GM12878 (cell line): Measurements from ENCODE around the gene NOVA2. TPM values are rescaled to one million over a fixed set of nuclear protein-coding genes. Genes with fewer than 3 reads are reported as not detected.

ENCODE experiments used
- ATAC-seq: fragments of 200-7000 bp; cut with Tn5 transposase; 3 replicates; pipeline ENCODE4 v1.9.1; 2020; ENCODE audit warnings: mild to moderate bottlenecking, moderate library complexity
- BruUV-seq: library from RNA; stranded (reverse); fragments of 400-500 nt; replicated peaks from 2 replicates; lab custom pipeline; 2021; lab: Mats Ljungman, UMichigan
- CTCF ChIA-PET: fragments of 300-600 bp; sonication (Branson Sonifier 250); formaldehyde crosslinking; extraction: SDS; loops from one replicate; lab custom pipeline; 2021; ENCODE audit warnings: inconsistent platforms; lab: Yijun Ruan, JAX
- POLR2A ChIA-PET: fragments of 350-600 bp; formaldehyde crosslinking; extraction: SDS; loops from one replicate; lab custom pipeline; 2021; ENCODE audit warnings: inconsistent platforms; lab: Charles Lee
- RAD21 ChIA-PET: fragments of 300-600 bp; sonication (Branson Sonifier 250); formaldehyde crosslinking; loops from one replicate; lab custom pipeline; 2023; ENCODE audit warnings: antibody characterized with exemption; ENCODE audit not compliant: unreplicated experiment; lab: Charles Lee
- SMC1A ChIA-PET: fragments of 300-600 bp; sonication (Branson Sonifier 250); formaldehyde crosslinking; loops from one replicate; lab custom pipeline; 2023; ENCODE audit not compliant: unreplicated experiment, uncharacterized antibody; lab: Charles Lee
- DNase-seq: peaks from one replicate; pipeline ENCODE4 v3.0.0-alpha.2; 2011; ENCODE audit warnings: low read depth, low spot score
- FAIRE-seq: peaks from 3 replicates; lab custom pipeline; 2011; peaks lifted over from hg19 to GRCh38; lab: Jason Lieb, UNC
- H2AFZ ChIP-seq: 2 replicates; pipeline ENCODE4 v1.6.0; 2011; ENCODE audit warnings: low read depth, low read length, control low read depth; ENCODE audit not compliant: control insufficient read depth
- H3K27ac ChIP-seq: 2 replicates; pipeline ENCODE4 v1.5.1; 2011; ENCODE audit warnings: control low read depth; ENCODE audit not compliant: control insufficient read depth, insufficient read depth
- H3K27me3 ChIP-seq, 2 experiments: replicated peaks in 1 of 2; 2 replicates each; pipeline versions ENCODE4 v1.6.0 to v1.6.1; 2011; ENCODE audit warnings: low read length in 1 of 2; ENCODE audit not compliant: control insufficient read depth in 2 of 2, insufficient read depth in 2 of 2
- H3K36me3 ChIP-seq, 2 experiments: 2 replicates each; pipeline ENCODE4 v1.5.1; 2011; ENCODE audit warnings: low read length in 1 of 2; ENCODE audit not compliant: control insufficient read depth in 2 of 2, insufficient read depth in 2 of 2
- H3K4me1 ChIP-seq: 2 replicates; pipeline ENCODE4 v1.6.1; 2011; ENCODE audit warnings: mild to moderate bottlenecking, low read length, moderate library complexity, mixed read lengths; ENCODE audit not compliant: control insufficient read depth, insufficient read depth
- H3K4me2 ChIP-seq: 2 replicates; pipeline ENCODE4 v1.6.0; 2011; ENCODE audit warnings: control low read depth; ENCODE audit not compliant: control insufficient read depth, insufficient read depth
- H3K4me3 ChIP-seq: fragments of 200-600 bp; sonication (generic); 2 replicates; pipeline ENCODE4 v1.5.1; 2016
- H3K79me2 ChIP-seq: 2 replicates; pipeline ENCODE4 v1.6.0; 2011; ENCODE audit warnings: low read length; ENCODE audit not compliant: control insufficient read depth, insufficient read depth
- H3K9ac ChIP-seq: 2 replicates; pipeline ENCODE4 v1.8.0; 2011; ENCODE audit warnings: low read length, control low read depth, mixed read lengths; ENCODE audit not compliant: control insufficient read depth, insufficient read depth
- H3K9me3 ChIP-seq: replicated peaks from 3 replicates; pipeline ENCODE4 v1.5.1; 2011; ENCODE audit warnings: mild to moderate bottlenecking, low read length; ENCODE audit not compliant: control insufficient read depth, insufficient read depth
- H4K20me1 ChIP-seq: 2 replicates; pipeline ENCODE4 v1.6.0; 2011; ENCODE audit not compliant: control insufficient read depth, insufficient read depth
- ZNF24 ChIP-seq: fragments of 450-650 bp; IDR thresholded peaks from 2 replicates; pipeline ENCODE4 v1.6.1; 2017; ENCODE audit warnings: antibody characterized with exemption, mild to moderate bottlenecking
- ZSCAN29 ChIP-seq: fragments of 450-650 bp; IDR thresholded peaks from 2 replicates; pipeline ENCODE4 v1.6.1; 2017; ENCODE audit warnings: mild to moderate bottlenecking, moderate library complexity
- WGBS: methylation state at CpG from one replicate; pipeline ENCODE4 v1.1.6; 2016; ENCODE audit warnings: low lambda C conversion rate; ENCODE audit not compliant: insufficient replicate concordance, insufficient coverage; ENCODE audit errors: missing lambda C conversion rate; 5-methylcytosine and 5-hydroxymethylcytosine counted together
- in situ Hi-C: fragments of 300-500 bp; cut with MboI; formaldehyde crosslinking; loops from 9 replicates; pipeline ENCODE4 v1.14.3; 2018; ENCODE audit warnings: mixed read lengths
- intact Hi-C: fragments of 100-400 bp; cut with micrococcal nuclease; formaldehyde crosslinking; loops from one replicate; pipeline ENCODE4 v1.14.2; 2022; ENCODE audit not compliant: unreplicated experiment
- polyA plus RNA-seq, 11 experiments: library from polyadenylated mRNA; depleted of rRNA in 4 of 11; unstranded in 6 of 11; stranded (reverse) in 5 of 11; fragments of >200 nt; fragmentation: Nextera tagmentation in 4 of 11; fragmentation: Illumina TruSeq in 1 of 11; extraction: Ambion mirVana in 4 of 11; extraction: Trizol in 1 of 11; gene quantifications; 1 replicate in 1 of 11; 2 replicates in 10 of 11; pipeline versions ENCODE4 v1.2.1 to v1.2.3, GENCODE V29; 2011 to 2016; ENCODE audit warnings: inconsistent platforms in 2 of 11, missing spikeins in 2 of 11, low read depth in 1 of 11
- total RNA-seq, 4 experiments: library from RNA; depleted of rRNA in 3 of 4; stranded (reverse); fragments of >200 nt in 3 of 4; fragmentation: Illumina TruSeq in 1 of 4; extraction: Trizol in 1 of 4; gene quantifications; 2 replicates each; pipeline versions ENCODE4 v1.2.1 to v1.2.3, GENCODE V29; 2013 to 2021
- TF ChIP-seq, protein P1 (sequence below): fragments of 450-650 bp; IDR thresholded peaks from 2 replicates; pipeline ENCODE4 v1.6.1; 2018; ENCODE audit warnings: borderline replicate concordance, mild to moderate bottlenecking; ENCODE audit not compliant: partially characterized antibody

Gene NOVA2
- total and polyA plus RNA-seq, 10 of the 15 experiments (the other 5 are each of a cell fraction or from before 2014, with no cell fraction given) = under 0.01 to 0.44 (median 0.03) TPM; not detected in 4

GRCh38 chr19:45933759-45934158 is 39.9 kb downstream of the NOVA2 start (continued):
- TF ChIP-seq, protein P1, sequence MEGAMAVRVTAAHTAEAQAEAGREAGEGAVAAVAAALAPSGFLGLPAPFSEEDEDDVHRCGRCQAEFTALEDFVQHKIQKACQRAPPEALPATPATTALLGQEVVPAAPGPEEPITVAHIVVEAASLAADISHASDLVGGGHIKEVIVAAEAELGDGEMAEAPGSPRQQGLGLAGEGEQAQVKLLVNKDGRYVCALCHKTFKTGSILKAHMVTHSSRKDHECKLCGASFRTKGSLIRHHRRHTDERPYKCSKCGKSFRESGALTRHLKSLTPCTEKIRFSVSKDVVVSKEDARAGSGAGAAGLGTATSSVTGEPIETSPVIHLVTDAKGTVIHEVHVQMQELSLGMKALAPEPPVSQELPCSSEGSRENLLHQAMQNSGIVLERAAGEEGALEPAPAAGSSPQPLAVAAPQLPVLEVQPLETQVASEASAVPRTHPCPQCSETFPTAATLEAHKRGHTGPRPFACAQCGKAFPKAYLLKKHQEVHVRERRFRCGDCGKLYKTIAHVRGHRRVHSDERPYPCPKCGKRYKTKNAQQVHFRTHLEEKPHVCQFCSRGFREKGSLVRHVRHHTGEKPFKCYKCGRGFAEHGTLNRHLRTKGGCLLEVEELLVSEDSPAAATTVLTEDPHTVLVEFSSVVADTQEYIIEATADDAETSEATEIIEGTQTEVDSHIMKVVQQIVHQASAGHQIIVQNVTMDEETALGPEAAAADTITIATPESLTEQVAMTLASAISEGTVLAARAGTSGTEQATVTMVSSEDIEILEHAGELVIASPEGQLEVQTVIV = no peak

- no peak for DNase-seq
- Histone ChIP-seq H3K4me3 (no peak overlapping the region), H3K27ac (no peak overlapping the region), H3K4me1 (no peaks in the 10 kb centered on the region; the same call in 1 of the 2 replicates), H2AFZ (no peak overlapping the region), H3K9me3 (no peaks in the 10 kb centered on the region), H3K79me2 (no peaks in the 10 kb centered on the region), H3K9ac (no peak overlapping the region), H3K27me3 (no peaks in the 10 kb centered on the region), H3K36me3 (no peaks in the 10 kb centered on the region), H4K20me1 (no peaks in the 10 kb centered on the region), H3K4me2 (no peak overlapping the region)
- CTCF ChIA-PET = no interaction called here
- no TSS peak for BruUV-seq
- intact Hi-C loops (no loop called here), in situ Hi-C loops (no loop called here)
- no peak for FAIRE-seq
- no peak for ATAC-seq
- TF ChIP-seq ZNF24 = 0 out of 2 replicates have a peak, but pooled peaks have one; percentile 40
- no peak for TF ChIP-seq ZSCAN29
- RAD21 ChIA-PET = no interaction called here
- WGBS = 40% methylated on average over 3 of the region's 3 CpGs
- SMC1A ChIA-PET = no interaction called here
- POLR2A ChIA-PET = no interaction called here
These were observed 42.6 kb downstream of the NOVA2 start for GRCh38 chr19:45931055-45931454.
